HL-60/S4 treated with phorbol 12-myristate 13-acetate at 8.2 ng/mL for 4 days and 3 days (cell line): ENCODE results near the gene SCN11A.
"Not testable (repeated sequence)": the region's sequence is repeated elsewhere in the genome, so short reads cannot be mapped to it uniquely, and the experiment has no call there.

Experiments
- in situ Hi-C: fragments of 300-500 bp; cut with MboI; formaldehyde crosslinking; loops from 2 replicates; pipeline ENCODE4 v1.15.0; 2022; ENCODE audit warnings: low sequenced_read_pairs

Gene SCN11A

DNA sequence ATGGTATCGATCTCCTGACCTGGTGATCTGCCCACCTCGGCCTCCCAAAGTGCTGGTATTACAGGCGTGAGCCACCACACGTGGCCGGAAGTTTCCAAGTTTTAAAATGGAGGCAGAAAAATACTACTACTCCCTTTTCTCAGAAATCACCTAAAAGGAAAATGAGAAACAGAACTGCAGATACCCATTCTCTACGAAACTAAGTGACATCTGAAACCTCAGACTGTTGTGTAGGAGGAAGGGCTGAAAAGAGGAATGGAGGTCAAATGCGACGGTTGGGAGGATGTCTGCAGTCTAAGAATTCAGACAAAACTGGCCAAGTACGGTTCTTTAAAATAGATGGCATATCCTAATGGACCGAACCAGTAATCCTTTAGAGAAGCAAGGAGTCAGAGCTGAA, 24.2 kb upstream of the SCN11A start:
- in situ Hi-C loops, result loop anchor here (25.0 kb wide), 1 partner anchor 211 kb away; the partner anchor contains the start of gene CX3CR1

GRCh38 chr3:39068556-39068955, 16.8 kb upstream of the SCN11A start:
- in situ Hi-C loops, result no loop called here

- in situ Hi-C loops, result no loop called here
These were observed 15.5 kb upstream of the SCN11A start for GRCh38 chr3:39067286-39067685.

- in situ Hi-C loops, result no loop called here
These were observed 13.5 kb upstream of the SCN11A start for GRCh38 chr3:39065197-39065596.

DNA sequence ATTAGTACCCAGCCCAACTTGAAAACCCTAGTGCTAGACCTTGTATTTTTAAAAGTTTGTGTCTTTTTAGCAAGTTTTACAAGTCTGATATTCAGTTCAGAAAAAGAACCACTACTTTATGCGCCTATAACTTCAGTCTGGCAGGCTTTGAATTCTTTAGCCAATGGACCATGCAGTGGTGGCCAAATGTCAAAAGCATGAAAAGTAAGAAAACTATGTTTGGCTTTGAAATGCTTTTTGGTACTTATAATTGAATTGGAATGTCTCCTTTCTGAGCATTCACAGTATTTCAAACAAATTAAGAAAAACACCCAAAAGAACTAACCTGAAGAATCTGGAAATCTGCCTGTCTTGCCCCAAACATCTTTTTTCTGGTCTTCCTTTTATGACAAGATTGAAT, 12.9 kb upstream of the SCN11A start:
- in situ Hi-C loops, result no loop called here

DNA sequence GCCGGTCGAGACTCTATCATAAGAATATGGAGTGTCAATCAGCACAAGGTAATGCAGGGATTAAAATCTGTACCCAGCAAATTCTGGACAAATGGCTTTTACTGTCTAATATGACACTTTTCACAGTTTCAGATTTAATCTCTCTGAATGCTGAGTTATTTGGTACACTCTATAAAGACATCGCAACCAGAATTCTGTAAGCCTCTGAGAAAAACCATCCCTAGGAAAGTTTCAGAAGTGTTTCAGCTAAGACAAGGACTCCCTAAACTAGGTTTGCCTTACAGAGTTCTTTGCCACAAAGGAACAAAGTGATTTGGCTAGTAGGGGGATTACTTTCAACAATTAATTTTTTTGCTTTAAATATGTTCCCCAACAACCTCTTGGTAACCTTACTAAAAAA, 11.4 kb upstream of the SCN11A start:
- in situ Hi-C loops, result no loop called here

DNA sequence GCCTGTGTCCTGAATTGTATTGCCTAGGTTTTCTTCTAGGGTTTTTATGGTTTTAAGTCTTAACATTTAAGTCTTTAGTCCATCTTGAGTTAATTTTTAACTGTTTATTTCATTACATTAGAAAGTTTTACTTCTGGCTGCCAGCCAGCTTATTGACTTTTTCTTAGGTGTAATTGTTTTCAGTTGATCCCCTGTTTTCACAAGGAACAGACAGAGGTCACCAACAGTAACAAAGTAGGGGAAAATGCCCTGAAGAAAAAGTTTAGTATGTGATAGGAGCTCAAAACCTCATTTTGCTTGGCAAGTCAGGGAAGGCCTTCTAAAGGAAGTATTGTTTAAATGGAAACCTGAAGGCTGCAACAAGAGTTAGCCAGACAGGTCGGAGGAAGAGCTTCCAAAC, 10.4 kb upstream of the SCN11A start:
- in situ Hi-C loops, result no loop called here

DNA sequence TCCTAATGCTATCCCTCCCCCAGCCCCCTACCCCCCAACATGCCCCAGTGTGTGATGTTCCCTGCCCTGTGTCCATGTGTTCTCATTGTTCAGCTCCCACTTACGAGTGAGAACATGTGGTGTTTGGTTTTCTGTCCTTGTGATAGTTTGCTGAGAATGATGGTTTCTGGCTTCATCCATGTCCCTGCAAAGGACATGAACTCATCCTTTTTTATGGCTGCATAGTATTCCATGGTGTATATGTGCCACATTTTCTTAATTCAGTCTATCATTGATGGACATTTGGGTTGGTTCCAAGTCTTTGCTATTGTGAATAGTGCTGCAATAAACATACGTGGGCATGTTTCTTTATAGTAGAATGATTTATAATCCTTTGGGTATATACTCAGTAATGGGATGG, 9.5 kb upstream of the SCN11A start:
- in situ Hi-C loops, result not testable (repeated sequence)

GRCh38 chr3:39056151-39056550, 4.4 kb upstream of the SCN11A start:
- in situ Hi-C loops, result no loop called here

GRCh38 chr3:39053696-39054095, 2.0 kb upstream of the SCN11A start:
- in situ Hi-C loops, result no loop called here

DNA sequence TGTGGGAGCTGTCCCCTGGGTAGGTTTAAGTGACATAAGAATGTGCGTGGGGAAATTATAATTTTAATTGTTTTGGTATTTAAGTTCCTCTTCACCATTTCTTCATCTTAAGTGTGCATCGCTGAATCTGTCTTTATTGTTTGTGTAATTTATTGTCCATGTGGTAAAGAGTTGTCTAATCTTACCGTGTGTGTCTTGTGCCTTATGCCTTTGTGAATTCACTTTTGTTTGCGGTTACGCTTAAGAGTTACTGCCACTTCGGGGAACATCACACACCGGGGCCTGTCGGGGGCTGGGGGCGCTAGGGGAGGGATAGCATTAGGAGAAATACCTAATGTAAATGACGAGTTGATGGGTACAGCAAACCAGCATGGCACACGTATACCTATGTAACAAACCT, 839 bp upstream of the SCN11A start:
- in situ Hi-C loops, result no loop called here

DNA sequence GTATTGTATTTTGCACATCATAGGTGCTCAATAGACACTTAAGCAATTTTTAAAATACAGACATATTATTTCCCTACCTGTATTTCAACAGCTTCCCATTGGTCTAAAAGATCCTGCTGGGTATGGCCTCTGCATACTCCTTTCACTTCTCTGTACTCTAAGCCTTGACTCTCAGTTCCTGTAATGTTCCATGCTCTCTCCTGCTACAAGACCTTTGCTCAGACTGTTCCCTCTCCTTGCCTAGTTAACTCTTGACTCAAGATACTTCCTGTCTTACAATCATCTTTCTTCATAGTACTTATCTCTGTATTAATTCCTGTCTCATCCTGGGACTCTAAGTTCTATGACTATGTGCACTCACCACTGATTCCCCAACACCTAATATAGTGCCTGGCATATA, 1.7 kb downstream of the SCN11A start:
- in situ Hi-C loops, result no loop called here

GRCh38 chr3:39038165-39038564, 13.6 kb downstream of the SCN11A start:
- in situ Hi-C loops, result no loop called here

- in situ Hi-C loops, result no loop called here
These were observed 22.2 kb downstream of the SCN11A start for GRCh38 chr3:39029556-39029955.

DNA sequence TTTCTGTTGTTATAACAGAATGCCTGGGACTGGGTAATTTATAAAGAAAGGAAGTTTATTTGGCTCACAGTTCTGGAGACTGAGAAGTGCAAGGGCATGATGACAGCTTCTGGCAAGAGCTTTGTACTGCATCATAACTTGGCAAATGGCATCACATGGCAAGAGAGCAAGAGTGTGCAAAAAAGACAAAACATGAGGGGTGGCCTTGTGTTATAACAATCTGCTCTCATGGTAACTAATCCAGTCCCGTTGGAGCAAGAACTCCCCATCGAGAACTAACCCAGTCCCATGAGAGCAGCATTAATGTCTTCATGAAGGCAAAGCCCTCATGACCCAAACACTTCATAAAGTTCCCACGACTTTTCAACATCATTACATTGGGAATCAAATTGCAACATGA, 23.2 kb downstream of the SCN11A start:
- in situ Hi-C loops, result no loop called here

GRCh38 chr3:39025222-39025970, 26.3 kb downstream of the SCN11A start:
- in situ Hi-C loops, result no loop called here

DNA sequence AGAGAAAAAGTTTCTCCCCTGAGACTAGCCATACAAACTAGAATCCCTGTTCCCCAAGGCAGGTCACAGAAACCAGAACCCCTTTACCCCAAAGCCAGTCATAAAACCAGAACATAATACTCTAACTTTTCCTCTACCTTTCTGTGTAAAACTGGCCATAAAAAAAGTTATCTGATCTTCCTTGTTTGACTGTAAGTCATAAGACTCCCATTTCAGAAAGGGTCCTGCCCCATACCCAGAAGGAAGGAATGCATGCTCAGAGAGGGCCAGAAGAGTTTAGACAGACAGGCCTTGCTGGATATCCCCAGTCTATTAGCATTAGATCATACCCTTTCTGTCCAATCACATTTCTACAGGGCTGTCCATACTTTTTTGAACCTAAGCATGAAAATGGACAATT, 27.2 kb downstream of the SCN11A start:
- in situ Hi-C loops, result no loop called here

DNA sequence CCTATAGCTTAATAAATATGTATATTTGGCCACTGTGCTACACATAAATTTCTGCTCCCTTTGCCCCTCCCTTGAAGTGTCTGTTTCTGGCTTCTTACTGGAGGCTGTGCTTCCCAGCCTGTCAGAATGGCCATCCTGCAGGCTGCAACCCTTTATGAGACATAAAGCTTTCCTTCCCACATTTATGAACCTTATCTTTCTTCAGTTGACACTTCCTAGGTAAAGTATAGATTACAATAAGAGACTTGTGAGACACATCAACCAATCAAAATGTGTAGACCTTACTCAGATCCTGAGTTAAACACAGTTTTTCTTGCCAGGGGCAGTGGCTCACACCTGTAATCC, 29.5 kb downstream of the SCN11A start:
- in situ Hi-C loops, result no loop called here

- in situ Hi-C loops, result no loop called here
These were observed 30.1 kb downstream of the SCN11A start for GRCh38 chr3:39021465-39022285.

DNA sequence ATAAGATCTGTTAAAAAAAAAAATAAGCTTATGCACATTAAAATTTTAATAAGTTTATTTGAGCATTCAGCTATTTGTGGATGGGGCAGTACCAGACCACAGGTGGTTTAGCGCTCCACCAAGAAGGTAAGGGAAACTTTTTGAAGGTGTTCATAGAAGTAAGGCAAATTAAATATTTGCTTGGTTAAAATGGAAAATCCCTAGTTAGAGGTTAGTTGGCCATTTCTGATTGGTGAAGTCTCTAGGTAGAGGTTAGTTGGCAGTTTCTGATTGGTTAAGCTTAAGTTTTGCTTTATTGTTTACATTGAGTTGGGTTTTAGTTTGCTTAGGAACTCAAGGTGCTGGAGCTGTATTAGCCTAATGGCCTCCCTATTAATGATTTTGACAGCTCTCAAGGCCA, 30.7 kb downstream of the SCN11A start:
- in situ Hi-C loops, result no loop called here

DNA sequence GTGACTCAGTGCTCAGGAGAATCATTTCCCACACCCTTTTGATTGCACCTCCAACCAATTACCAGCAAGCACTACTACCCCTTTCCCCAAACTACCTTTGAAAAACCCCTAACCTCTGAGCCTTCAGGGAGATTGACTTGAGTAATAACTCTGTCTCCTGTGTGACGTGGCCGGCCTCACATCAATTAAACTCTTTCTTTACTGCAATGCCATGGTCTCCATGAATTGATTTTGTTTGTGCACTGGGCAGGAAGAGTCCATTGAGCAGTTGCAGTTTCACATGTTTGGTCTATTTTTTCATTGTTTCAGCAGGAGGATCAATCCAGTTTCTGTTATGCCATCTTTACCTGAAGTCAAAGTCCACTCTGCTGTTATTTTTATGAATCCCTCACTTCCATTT, 32.4 kb downstream of the SCN11A start:
- in situ Hi-C loops, result no loop called here

DNA sequence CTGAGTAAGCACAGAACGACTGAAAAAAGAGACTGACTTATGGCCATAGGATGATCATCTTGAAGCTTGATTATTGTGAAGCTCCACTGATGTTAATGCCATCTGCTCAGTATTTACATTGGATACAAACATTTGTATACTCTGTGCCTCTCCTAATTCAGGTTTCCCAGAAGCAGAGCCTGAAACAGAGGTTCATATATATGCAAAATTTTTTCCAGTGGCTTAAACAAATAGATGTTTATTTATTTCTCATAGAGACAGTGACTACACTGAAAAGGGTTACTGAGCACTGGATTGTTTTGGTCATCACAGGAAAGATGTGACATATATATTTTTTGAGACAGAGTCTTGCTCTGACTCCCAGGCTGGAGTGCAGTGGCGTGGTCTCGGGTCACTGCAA, 36.3 kb downstream of the SCN11A start:
- in situ Hi-C loops, result no loop called here
